Measurements from ENCODE around the gene NAA10.
A peak's percentile ranks its signal among the peaks of the same experiment; 100 is the strongest.

Gene NAA10

DNA sequence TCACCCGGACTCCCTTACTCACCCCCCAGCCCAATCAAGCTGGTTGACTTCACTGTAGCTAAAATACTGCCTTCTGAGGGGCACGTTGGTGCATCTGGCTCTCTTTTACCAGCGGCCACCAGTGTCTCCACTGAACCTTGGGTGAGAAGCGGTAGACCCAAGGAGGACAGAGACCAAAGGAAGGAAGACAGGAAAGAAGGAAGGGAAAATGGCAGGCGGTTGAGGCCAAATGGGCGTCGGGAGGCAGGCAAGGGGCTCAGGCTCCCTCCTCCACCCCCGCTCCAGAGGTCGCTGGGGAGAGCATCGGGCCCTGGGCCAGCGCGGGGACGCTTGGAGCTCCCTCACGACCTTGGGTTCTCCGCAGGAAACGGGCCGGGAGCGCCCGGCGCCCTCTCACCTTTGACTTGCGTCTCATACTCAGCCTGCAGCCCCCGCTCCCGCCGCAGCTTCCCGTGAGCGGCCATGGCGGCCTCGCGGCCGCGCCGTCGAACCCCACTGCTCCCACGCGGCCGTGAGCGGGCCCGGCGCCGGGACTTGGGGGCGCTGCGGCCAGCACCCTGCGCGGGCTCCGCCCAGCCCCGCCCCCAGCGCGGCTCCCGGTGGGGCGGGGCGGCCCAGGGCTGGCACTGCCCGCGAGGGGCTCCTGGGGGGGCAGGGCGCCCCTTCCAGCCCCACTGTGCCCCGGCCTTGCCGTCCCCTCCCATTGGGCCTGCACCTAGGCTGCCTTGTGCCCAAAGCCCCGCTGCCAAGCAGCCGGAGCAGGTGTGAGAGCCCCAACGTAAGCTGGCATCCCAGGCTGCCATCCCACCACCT, 8.9 kb downstream of the NAA10 start, which contains the start of gene ARHGAP4:
Gene ARHGAP4, minus strand, starts transcription at position 526 of the 813 bp plus-strand sequence. Its CDS starts 62 bp downstream, at position 464.
- H3K4me3 ChIP-seq (ENCODE audit: control insufficient read depth, low read depth, low read length), result no peak within 1 kb of the TSS
- DNase-seq (ENCODE audit: low read depth), result no peak
- TF ChIP-seq, protein P1, sequence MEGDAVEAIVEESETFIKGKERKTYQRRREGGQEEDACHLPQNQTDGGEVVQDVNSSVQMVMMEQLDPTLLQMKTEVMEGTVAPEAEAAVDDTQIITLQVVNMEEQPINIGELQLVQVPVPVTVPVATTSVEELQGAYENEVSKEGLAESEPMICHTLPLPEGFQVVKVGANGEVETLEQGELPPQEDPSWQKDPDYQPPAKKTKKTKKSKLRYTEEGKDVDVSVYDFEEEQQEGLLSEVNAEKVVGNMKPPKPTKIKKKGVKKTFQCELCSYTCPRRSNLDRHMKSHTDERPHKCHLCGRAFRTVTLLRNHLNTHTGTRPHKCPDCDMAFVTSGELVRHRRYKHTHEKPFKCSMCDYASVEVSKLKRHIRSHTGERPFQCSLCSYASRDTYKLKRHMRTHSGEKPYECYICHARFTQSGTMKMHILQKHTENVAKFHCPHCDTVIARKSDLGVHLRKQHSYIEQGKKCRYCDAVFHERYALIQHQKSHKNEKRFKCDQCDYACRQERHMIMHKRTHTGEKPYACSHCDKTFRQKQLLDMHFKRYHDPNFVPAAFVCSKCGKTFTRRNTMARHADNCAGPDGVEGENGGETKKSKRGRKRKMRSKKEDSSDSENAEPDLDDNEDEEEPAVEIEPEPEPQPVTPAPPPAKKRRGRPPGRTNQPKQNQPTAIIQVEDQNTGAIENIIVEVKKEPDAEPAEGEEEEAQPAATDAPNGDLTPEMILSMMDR (conservative IDR thresholded peaks at IDR 0.05; ENCODE audit: control insufficient read depth, insufficient read depth, low read depth, low read length), result no peak

DNA sequence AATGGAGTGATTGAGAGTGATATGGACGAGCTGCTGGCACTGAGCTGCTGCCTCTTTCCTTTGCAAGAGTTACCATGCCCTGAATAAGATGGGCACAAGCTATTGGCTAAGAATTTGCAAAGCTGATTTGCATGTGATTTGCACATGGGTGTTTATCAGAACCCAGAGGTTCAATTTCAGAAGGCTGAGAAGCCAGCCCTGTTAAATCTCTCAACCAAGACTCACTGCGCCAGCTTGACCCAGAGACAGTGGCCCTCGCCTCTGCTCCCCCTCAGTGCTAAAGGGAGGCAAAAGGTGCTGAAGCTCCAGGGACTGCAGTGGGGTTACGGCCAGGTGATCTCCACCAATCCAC, 9.5 kb downstream of the NAA10 start:
- no peak overlapping the region for H3K4me3 ChIP-seq (ENCODE audit: control insufficient read depth, low read depth, low read length)

DNA sequence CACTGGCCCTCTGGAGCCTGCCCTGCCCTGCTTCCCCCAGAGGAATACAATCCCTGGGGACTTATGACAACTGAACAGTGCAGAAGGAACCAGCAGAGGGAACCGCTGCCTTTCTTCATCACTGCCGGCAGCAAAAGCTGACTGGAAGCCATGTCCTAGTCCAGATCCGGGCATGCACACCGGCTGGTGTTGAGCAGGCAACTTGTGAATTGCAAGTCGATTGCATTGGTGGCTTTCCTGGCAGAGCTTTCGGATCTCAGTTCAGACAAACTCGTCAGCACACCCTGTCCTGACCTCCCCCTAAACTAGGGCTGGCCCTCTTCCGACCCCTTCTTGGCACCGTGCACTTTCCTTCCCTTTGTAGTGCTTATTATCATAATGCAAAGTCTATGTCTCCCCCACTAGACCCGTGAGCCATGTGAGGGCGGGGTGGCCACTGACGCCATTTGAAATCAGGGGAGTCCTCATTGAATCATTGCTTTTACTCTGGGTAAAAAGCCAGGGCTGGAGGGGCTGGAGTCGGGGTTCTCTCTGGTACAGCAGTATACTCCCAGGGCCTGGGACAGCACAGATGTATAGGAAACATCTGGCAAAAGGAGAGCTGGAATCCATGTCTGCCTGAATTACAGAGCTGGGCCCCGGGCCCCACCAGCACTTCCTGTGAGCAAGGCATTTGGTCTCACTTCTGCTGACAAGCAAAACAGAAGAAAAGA, 10.5 kb downstream of the NAA10 start:
- TF ChIP-seq, protein P1 (conservative IDR thresholded peaks at IDR 0.05; ENCODE audit: control insufficient read depth, insufficient read depth, low read depth, low read length), result peak; percentile 8
- no peak overlapping the region for H3K4me3 ChIP-seq (ENCODE audit: control insufficient read depth, low read depth, low read length)
- peak; percentile 33 for DNase-seq (ENCODE audit: low read depth)

More for the DNA sequence above, 9.5 kb downstream of the NAA10 start:
- no peak for DNase-seq (ENCODE audit: low read depth)
- TF ChIP-seq, protein P1 (conservative IDR thresholded peaks at IDR 0.05; ENCODE audit: control insufficient read depth, insufficient read depth, low read depth, low read length), result no peak

DNA sequence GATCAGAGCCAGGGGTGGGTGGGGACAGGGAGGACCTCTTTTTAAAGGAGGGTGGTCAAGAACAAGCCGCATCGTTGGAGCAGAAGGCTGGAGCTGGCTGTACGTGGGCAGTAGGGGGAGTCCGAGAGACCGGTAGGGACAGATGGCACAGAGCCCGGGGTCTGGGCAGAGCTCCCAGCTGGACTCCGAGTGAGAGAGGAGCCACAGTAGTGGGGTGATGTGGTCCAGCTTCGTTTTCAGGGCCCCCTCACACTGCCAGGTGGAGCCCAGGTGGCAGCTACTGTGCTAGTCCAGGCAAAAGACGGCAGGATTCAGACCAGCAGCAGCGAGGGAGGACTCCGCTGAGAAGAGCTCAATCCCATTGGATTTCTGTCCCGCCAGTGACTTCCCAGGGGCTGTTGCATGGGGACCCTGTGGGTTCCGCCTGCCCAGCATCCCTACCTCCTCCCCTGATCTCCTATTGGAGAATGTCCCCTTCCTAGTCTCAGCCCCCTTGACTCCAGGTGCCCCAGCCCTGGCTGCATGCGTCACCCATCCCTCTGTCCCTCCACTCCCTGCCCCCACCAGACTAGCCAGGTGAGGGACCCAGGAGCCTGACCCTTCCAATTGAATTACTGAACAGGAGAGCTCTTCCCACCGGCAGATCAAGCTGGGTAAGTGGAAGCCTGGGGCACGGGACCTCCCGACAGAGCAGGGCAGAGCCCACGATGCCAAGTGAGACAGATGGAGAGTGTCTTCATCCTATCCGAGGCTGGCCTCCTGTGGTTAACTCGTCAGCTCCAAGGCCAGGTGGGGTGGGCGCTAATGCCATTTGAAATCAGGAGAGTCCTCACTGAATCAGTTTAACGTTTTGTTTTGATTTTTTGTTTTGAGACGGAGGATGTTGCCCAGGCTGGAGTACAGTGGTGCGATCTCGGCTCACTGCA, 11.6 kb downstream of the NAA10 start:
- peak; percentile 66 for DNase-seq (ENCODE audit: low read depth)
- H3K4me3 ChIP-seq (ENCODE audit: control insufficient read depth, low read depth, low read length), result no peak overlapping the region
- TF ChIP-seq, protein P1 (conservative IDR thresholded peaks at IDR 0.05; ENCODE audit: control insufficient read depth, insufficient read depth, low read depth, low read length), result peak; percentile 60

DNA sequence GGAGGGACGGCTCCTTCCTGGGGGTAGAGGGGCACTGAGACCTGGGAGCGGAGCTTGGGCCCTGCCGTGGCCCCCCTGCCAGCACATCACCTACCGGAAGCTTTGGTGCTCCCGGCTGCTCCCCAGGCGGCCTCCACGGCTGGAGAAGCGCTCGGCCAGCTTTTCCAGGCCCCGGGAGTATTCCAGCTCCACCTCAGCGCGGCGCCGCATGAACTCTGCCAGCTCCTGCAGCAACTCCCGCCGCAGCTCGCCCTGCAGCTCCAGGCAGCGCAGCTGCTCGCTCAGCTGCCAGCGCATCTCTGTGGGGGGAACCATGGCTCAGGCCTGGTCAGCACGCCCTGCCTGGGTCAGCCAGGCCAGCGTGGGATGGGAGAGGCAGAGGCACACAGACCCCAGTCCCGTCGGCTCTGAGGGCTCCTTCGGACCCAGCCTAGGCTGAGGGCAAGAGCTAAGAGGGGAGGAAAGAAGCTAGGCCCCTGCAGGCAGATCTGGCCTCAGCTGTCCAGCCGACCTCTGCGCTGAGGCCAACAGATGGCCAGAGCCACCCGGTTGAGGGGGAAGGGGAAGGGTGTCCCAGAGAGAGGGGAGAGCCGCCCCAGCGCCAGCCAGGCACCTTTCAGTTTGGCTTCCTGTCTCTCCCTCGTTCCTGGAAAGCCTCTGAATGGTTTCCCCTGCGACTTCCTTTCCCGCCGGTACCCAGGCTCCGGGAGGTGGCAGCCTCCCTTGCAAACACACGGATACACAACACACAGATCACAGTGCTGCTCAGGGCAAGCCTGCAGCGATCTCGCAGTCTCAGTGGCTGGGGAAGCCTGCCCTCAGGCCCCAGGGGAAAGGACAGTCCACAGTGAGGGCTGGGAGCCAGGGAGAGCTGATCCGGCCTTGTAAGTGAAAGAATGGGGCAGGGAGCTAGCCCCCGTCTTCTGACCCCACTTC, 13.1 kb downstream of the NAA10 start:
- H3K4me3 ChIP-seq (ENCODE audit: control insufficient read depth, low read depth, low read length), result no peak overlapping the region
- DNase-seq (ENCODE audit: low read depth), result no peak
- TF ChIP-seq, protein P1 (conservative IDR thresholded peaks at IDR 0.05; ENCODE audit: control insufficient read depth, insufficient read depth, low read depth, low read length), result no peak
